H1 (cell line): ENCODE data around the gene MGARP. TPM values are rescaled to one million over a fixed set of nuclear protein-coding genes. Genes with fewer than 3 reads are reported as not detected.

Experiments
- CTCF ChIA-PET: fragments of 300-600 bp; sonication (Branson Sonifier 250); formaldehyde crosslinking; loops from one replicate; lab custom pipeline; 2021; ENCODE audit not compliant: partially characterized antibody; lab: Charles Lee
- POLR2A ChIA-PET: fragments of 300-600 bp; sonication (Branson Sonifier 250); formaldehyde crosslinking; loops from one replicate; lab custom pipeline; 2021; ENCODE audit warnings: inconsistent platforms; ENCODE audit not compliant: partially characterized antibody; lab: Charles Lee
- DNase-seq, 2 experiments: peaks; one replicate each; pipeline versions ENCODE4 v3.0.0 to v3.0.0-alpha.2; 2010 to 2022; ENCODE audit warnings: low spot score in 2 of 2, low read depth in 1 of 2, mixed read lengths in 1 of 2
- FAIRE-seq: peaks from 2 replicates; lab custom pipeline; 2011; peaks lifted over from hg19 to GRCh38; lab: Jason Lieb, UNC
- H2AFZ ChIP-seq: 2 replicates; pipeline ENCODE4 v1.8.1; 2012; ENCODE audit warnings: low read length, inconsistent platforms
- H2AK5ac ChIP-seq: 2 replicates; pipeline ENCODE4 v1.6.1; 2013; ENCODE audit warnings: low read depth, low read length
- H2BK120ac ChIP-seq: replicated peaks from 2 replicates; pipeline ENCODE3; 2013; ENCODE audit warnings: low read depth, low read length, inconsistent platforms
- H2BK12ac ChIP-seq: 2 replicates; pipeline ENCODE4 v1.6.1; 2013; ENCODE audit warnings: low read depth, low read length
- H2BK15ac ChIP-seq: 2 replicates; pipeline ENCODE4 v1.6.1; 2013; ENCODE audit warnings: low read length
- H2BK20ac ChIP-seq: 2 replicates; pipeline ENCODE4 v1.6.1; 2013; ENCODE audit warnings: low read length
- H2BK5ac ChIP-seq: 2 replicates; pipeline ENCODE4 v1.6.1; 2013; ENCODE audit warnings: low read depth, low read length
- H3K14ac ChIP-seq: 2 replicates; pipeline ENCODE4 v1.6.1; 2013; ENCODE audit warnings: inconsistent platforms; ENCODE audit not compliant: insufficient read length
- H3K18ac ChIP-seq: 2 replicates; pipeline ENCODE4 v1.6.1; 2013; ENCODE audit warnings: low read length; ENCODE audit errors: extremely low read depth
- H3K23ac ChIP-seq: 2 replicates; pipeline ENCODE4 v1.6.1; 2013; ENCODE audit warnings: inconsistent platforms; ENCODE audit not compliant: insufficient read length
- H3K23me2 ChIP-seq: 2 replicates; pipeline ENCODE4 v1.6.1; 2013; ENCODE audit warnings: low read depth, low read length
- H3K27ac ChIP-seq: 2 replicates; pipeline ENCODE4 v1.6.1; 2011; ENCODE audit warnings: low read depth, low read length, inconsistent platforms
- H3K27me3 ChIP-seq, 4 experiments: replicated peaks in 1 of 4; 1 replicate in 1 of 4; 2 replicates in 3 of 4; pipeline versions ENCODE4 v1.6.1 to v1.8.1; 2011 to 2013; ENCODE audit warnings: low read length in 3 of 4, mild to moderate bottlenecking in 3 of 4, inconsistent platforms in 2 of 4, mixed read lengths in 2 of 4, moderate library complexity in 1 of 4; ENCODE audit not compliant: control insufficient read depth in 3 of 4, insufficient read depth in 3 of 4; ENCODE audit errors: extremely low read depth in 1 of 4
- H3K36me3 ChIP-seq, 4 experiments: 2 replicates each; pipeline versions ENCODE4 v1.6.1 to v1.8.1; 2011 to 2013; ENCODE audit warnings: mild to moderate bottlenecking in 4 of 4, low read length in 3 of 4, moderate library complexity in 2 of 4, control low read depth in 1 of 4, inconsistent platforms in 1 of 4; ENCODE audit not compliant: insufficient read depth in 4 of 4, control insufficient read depth in 2 of 4
- H3K4ac ChIP-seq: replicated peaks from 2 replicates; pipeline ENCODE3; 2013; ENCODE audit warnings: low read length, low read depth, mixed read lengths, inconsistent platforms; ENCODE audit not compliant: insufficient read length
- H3K4me1 ChIP-seq, 4 experiments: replicated peaks in 1 of 4; 1 replicate in 1 of 4; 2 replicates in 3 of 4; pipeline versions ENCODE4 v1.6.1 to v1.8.1; 2011 to 2013; ENCODE audit warnings: low read length in 3 of 4, inconsistent platforms in 2 of 4, mixed read lengths in 1 of 4; ENCODE audit not compliant: insufficient read depth in 4 of 4, control insufficient read depth in 3 of 4
- H3K4me2 ChIP-seq, 2 experiments: 2 replicates each; pipeline versions ENCODE4 v1.6.1 to v1.8.1; 2011 to 2013; ENCODE audit warnings: low read depth in 2 of 2, low read length in 2 of 2, control low read depth in 1 of 2, inconsistent platforms in 1 of 2, mild to moderate bottlenecking in 1 of 2; ENCODE audit not compliant: insufficient read depth in 1 of 2
- H3K4me3 ChIP-seq, 4 experiments: fragments of 200-600, 300-600 bp in 1 of 4; sonication (generic), shearing (Covaris generic), sonication (Bioruptor Twin) in 1 of 4; 2 replicates each; pipeline versions ENCODE4 v1.5.1 to v1.8.1; 2011 to 2016; ENCODE audit warnings: low read length in 4 of 4, low read depth in 3 of 4, control low read depth in 2 of 4, inconsistent platforms in 2 of 4, mild to moderate bottlenecking in 2 of 4, mixed read lengths in 1 of 4, moderate library complexity in 1 of 4; ENCODE audit not compliant: insufficient read depth in 2 of 4; ENCODE audit errors: extremely low read depth in 1 of 4
- H3K56ac ChIP-seq: replicated peaks from 2 replicates; pipeline ENCODE3; 2013; ENCODE audit warnings: low read depth, mild to moderate bottlenecking, mixed read lengths, low read length, inconsistent platforms; ENCODE audit not compliant: insufficient read length
- H3K79me1 ChIP-seq: 2 replicates; pipeline ENCODE4 v1.6.1; 2013; ENCODE audit warnings: low read depth, low read length, control low read depth
- H3K79me2 ChIP-seq, 2 experiments: 2 replicates each; pipeline versions ENCODE4 v1.6.1 to v1.8.1; 2012 to 2013; ENCODE audit warnings: low read length in 2 of 2, mild to moderate bottlenecking in 2 of 2, inconsistent platforms in 1 of 2; ENCODE audit not compliant: insufficient read depth in 2 of 2, control insufficient read depth in 1 of 2
- H3K9ac ChIP-seq, 4 experiments: replicated peaks in 1 of 4; 1 replicate in 1 of 4; 2 replicates in 3 of 4; pipeline versions ENCODE4 v1.6.1 to v1.8.1; 2011 to 2013; ENCODE audit warnings: low read depth in 3 of 4, low read length in 3 of 4, control low read depth in 2 of 4, mild to moderate bottlenecking in 2 of 4, moderate library complexity in 2 of 4, inconsistent platforms in 1 of 4; ENCODE audit errors: extremely low read depth in 1 of 4
- H3K9me3 ChIP-seq, 2 experiments: 2 replicates each; pipeline versions ENCODE4 v1.6.1 to v1.8.1; 2012 to 2013; ENCODE audit warnings: mild to moderate bottlenecking in 2 of 2, moderate library complexity in 2 of 2, control low read depth in 1 of 2, inconsistent platforms in 1 of 2, low read depth in 1 of 2, low read length in 1 of 2, mixed read lengths in 1 of 2; ENCODE audit not compliant: insufficient read depth in 2 of 2
- H4K20me1 ChIP-seq, 2 experiments: replicated peaks in 1 of 2; 2 replicates each; pipeline versions ENCODE3 to v1.8.1; 2011 to 2013; ENCODE audit warnings: inconsistent platforms in 2 of 2, low read length in 2 of 2, mild to moderate bottlenecking in 1 of 2; ENCODE audit not compliant: insufficient read depth in 2 of 2, control insufficient read depth in 1 of 2
- H4K5ac ChIP-seq: 2 replicates; pipeline ENCODE4 v1.6.1; 2013; ENCODE audit warnings: low read length, low read depth, mixed read lengths, inconsistent platforms; ENCODE audit not compliant: insufficient read length
- H4K8ac ChIP-seq: 2 replicates; pipeline ENCODE4 v1.8.0; 2013; ENCODE audit warnings: mild to moderate bottlenecking, moderate library complexity, low read length, inconsistent platforms; ENCODE audit not compliant: insufficient read depth; ENCODE audit errors: extremely low read depth
- H4K91ac ChIP-seq: replicated peaks from 2 replicates; pipeline ENCODE3; 2013; ENCODE audit warnings: low read length, mixed read lengths, inconsistent platforms; ENCODE audit not compliant: insufficient read length
- ASH2L ChIP-seq: fragments of 200-600, 300-600 bp; sonication (generic); IDR thresholded peaks from one replicate; pipeline ENCODE4 v1.7.1; 2017; ENCODE audit warnings: low read length
- EZH2 ChIP-seq: fragments of 200-600 bp; sonication (generic); IDR thresholded peaks from 2 replicates; pipeline ENCODE4 v1.7.1; 2012; ENCODE audit warnings: low read depth, mild to moderate bottlenecking, moderate library complexity, low read length, inconsistent platforms; ENCODE audit not compliant: severe bottlenecking
- FOSL1 ChIP-seq: IDR thresholded peaks from 2 replicates; pipeline ENCODE4 v1.6.1; 2011; ENCODE audit warnings: mild to moderate bottlenecking, low read depth, low read length, moderate library complexity; ENCODE audit not compliant: insufficient read depth
- HDAC2 ChIP-seq, 2 experiments: fragments of 300-600 bp in 1 of 2; sonication (generic) in 1 of 2; IDR thresholded peaks; 2 replicates each; pipeline ENCODE4 v1.6.1; 2011 to 2012; ENCODE audit warnings: low read depth in 2 of 2, low read length in 2 of 2, mild to moderate bottlenecking in 2 of 2, moderate library complexity in 2 of 2, borderline replicate concordance in 1 of 2, inconsistent platforms in 1 of 2
- PHF8 ChIP-seq: fragments of 200-600 bp; sonication (generic); conservative IDR thresholded peaks from 2 replicates; pipeline ENCODE4 v1.7.1; 2012; ENCODE audit warnings: low read depth, mild to moderate bottlenecking, inconsistent platforms, low read length, moderate library complexity
- SUZ12 ChIP-seq: fragments of 200-600 bp; sonication (generic); IDR thresholded peaks from 2 replicates; pipeline ENCODE4 v1.6.1; 2012; ENCODE audit warnings: mild to moderate bottlenecking, inconsistent platforms, low read length, moderate library complexity, mixed read lengths
- WGBS, 2 experiments: shearing (Covaris generic) in 1 of 2; methylation state at CpG; one replicate each; pipeline versions ENCODE4 v1.1.6 to v1.1.7; 2013 to 2015; ENCODE audit warnings: low lambda C conversion rate in 2 of 2, mixed read lengths in 2 of 2, inconsistent platforms in 1 of 2, low coverage in 1 of 2, missing lambda C conversion rate in 1 of 2; ENCODE audit not compliant: insufficient replicate concordance in 2 of 2, insufficient coverage in 1 of 2, insufficient read length in 1 of 2; ENCODE audit errors: extremely low coverage in 1 of 2, missing lambda C conversion rate in 1 of 2; 5-methylcytosine and 5-hydroxymethylcytosine counted together
- long read RNA-seq, 2 experiments: library from RNA in 1 of 2; library from capped mRNA in 1 of 2; stranded (forward); transcript quantifications; one replicate each; pipeline ENCODE4 v2.0.0, GENCODE V29; 2021; ENCODE audit warnings: inconsistent platforms in 1 of 2
- polyA minus RNA-seq, 3 experiments: library from RNA; depleted of rRNA, polyadenylated mRNA; stranded (reverse); fragments of >200 nt; gene quantifications; 1 replicate in 2 of 3; 2 replicates in 1 of 3; pipeline ENCODE4 v1.2.3, GENCODE V29; 2011
- polyA plus RNA-seq, 7 experiments: library from polyadenylated mRNA; depleted of rRNA in 3 of 7; stranded (reverse) in 5 of 7; unstranded in 2 of 7; fragments of >200 nt in 5 of 7; fragments of 200-250 nt in 2 of 7; gene quantifications; 1 replicate in 5 of 7; 2 replicates in 1 of 7; 4 replicates in 1 of 7; pipeline versions ENCODE4 v1.2.1 to v1.2.3, GENCODE V29; 2011 to 2013; ENCODE audit warnings: missing spikeins in 2 of 7, mixed read lengths in 2 of 7
- total RNA-seq: library from RNA; stranded (reverse); fragmentation: NEBNext Ultra II Directional; extraction: Animal tissue kit (Norgen Biotek cat#: 25700); gene quantifications from 2 replicates; pipeline ENCODE4 v1.2.1, GENCODE V29; 2021
- TF ChIP-seq, protein P1 (sequence below): IDR thresholded peaks from 2 replicates; pipeline ENCODE4 v1.6.1; 2012; ENCODE audit warnings: inconsistent platforms

The MGARP gene
- 2.5 and 2.8 TPM in 2 replicates for total RNA-seq
- polyA plus RNA-seq (2011; rRNA removed) = 3.9 and 4.5 TPM in 2 replicates
- polyA plus RNA-seq (2011; cell fraction: cytosol; rRNA removed) = 8.4 TPM
- 2.1 TPM for polyA plus RNA-seq (2011; cell fraction: nucleus; rRNA removed)
- polyA plus RNA-seq (2012, experiment 1 of 2) = 4.5 to 6.4 TPM (median 4.9 TPM) in 4 replicates
- 1.5 TPM for polyA plus RNA-seq (2012, experiment 2 of 2)
- polyA plus RNA-seq (2013, experiment 1 of 2) = 2.3 TPM
- 2.6 TPM for polyA plus RNA-seq (2013, experiment 2 of 2)
- 1.7 TPM in 2 replicates for polyA minus RNA-seq (2011; rRNA and poly(A)+ RNA removed)
- 1.5 TPM for polyA minus RNA-seq (2011; cell fraction: cytosol; rRNA and poly(A)+ RNA removed)
- 1.2 TPM for polyA minus RNA-seq (2011; cell fraction: nucleus; rRNA and poly(A)+ RNA removed)
- long read RNA-seq, experiment 1, partial matches to known transcripts = 0 of 7 reads
- long read RNA-seq, experiment 1, other reads (novel, unspliced or antisense) = 3 of 7 reads
- long read RNA-seq, experiment 2, transcript MGARP-201 (4 exons, 1,339 nt) = major isoform, 9 of 11 reads
- long read RNA-seq, experiment 2, partial matches to known transcripts = 1 of 11 reads
- long read RNA-seq, experiment 2, other reads (novel, unspliced or antisense) = 1 of 11 reads

DNA sequence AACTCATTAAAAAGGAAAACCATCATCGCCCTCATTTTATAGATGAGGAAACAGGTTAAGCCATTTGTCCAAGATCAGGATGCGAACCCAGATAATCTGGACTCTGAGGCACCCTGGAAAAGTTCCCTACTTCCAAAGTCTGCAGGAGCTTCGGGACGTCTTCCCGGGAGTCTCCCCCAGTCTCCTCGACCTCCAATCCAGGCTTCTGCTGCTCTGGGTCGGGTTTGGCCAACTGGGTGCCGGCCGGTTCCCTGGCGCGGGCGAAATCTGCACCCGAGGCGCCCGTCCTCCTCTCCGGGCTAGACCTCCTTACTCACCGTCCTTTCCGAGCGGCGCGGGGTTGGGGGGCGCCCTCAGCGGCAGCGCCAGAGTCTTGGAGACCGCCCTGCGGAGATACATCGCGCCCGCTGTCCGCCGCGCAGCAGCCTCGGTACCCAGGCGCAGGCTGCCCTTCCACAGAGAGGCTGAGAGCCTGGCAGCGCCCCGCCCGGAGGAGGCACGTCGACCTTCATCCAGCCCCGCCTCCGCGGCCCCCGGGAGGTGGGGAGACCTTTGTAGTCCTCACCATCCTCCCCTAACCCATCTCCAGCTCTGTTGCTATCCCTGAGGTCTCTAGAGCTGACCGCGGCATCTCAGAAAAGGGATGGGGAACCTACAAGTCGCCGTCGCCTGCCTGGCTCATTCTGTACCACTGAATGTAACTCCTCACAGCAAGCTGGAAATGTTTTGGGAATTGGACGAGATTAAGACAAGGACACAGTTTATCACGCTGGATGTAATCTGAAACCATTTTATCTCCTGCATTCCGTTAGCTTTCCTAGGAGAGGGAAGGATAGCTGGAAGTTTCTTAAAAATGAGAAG is at the start of gene MGARP:
MGARP (minus strand) TSS at position 466 of the 861 bp plus-strand sequence; CDS start at position 399, 67 bp downstream.
- Histone ChIP-seq H3K4me2 (peak within 1 kb of the TSS; percentile 85 to 93), H4K8ac (peak within 1 kb of the TSS; percentile 72), H2BK20ac (no peak within 1 kb of the TSS), H3K4ac (no peak within 1 kb of the TSS), H2BK5ac (no peak within 1 kb of the TSS), H3K36me3 (no peaks in the 10 kb centered on the region), H2BK12ac (no peak within 1 kb of the TSS), H3K27ac (no peak within 1 kb of the TSS), H4K20me1 (no peaks in the 10 kb centered on the region), H4K5ac (no peak within 1 kb of the TSS), H3K4me3 (peak within 1 kb of the TSS; percentile 49 to 65 (median 54)), H3K18ac (no peak within 1 kb of the TSS), H3K14ac (no peak within 1 kb of the TSS), H3K56ac (no peak within 1 kb of the TSS), H3K79me1 (no peaks in the 10 kb centered on the region), H2BK15ac (no peak within 1 kb of the TSS), H2AK5ac (no peak within 1 kb of the TSS), H2AFZ (peak within 1 kb of the TSS; percentile 93), H3K79me2 (no peaks in the 10 kb centered on the region), H3K27me3 (peaks cover 5 to 35% (median 25%) of the 10 kb centered on the region in 4 experiments), H3K4me1 (peaks cover 2 to 5% (median 4%) of the 10 kb centered on the region in 4 experiments; a peak in 5 of 7 replicates), H3K9ac (0 out of 7 replicates have a peak within 1 kb of the TSS, but pooled peaks of 1 of the 4 experiments have one; percentile 19), H3K23me2 (peaks cover 9% of the 10 kb centered on the region), H4K91ac (no peak within 1 kb of the TSS), H3K23ac (no peak within 1 kb of the TSS), H2BK120ac (no peak within 1 kb of the TSS), H3K9me3 (no peaks in the 10 kb centered on the region)
- CTCF ChIA-PET = interaction anchor here (0.8 to 4.8 kb wide), 6 partner anchors 14 to 180 kb away, joined by 3 to 34 read pairs (median 7); partner anchors contain the start of gene NAA15
- DNase-seq = peak; percentile 50 to 88
- 3% methylated on average over 51 of the region's 51 CpGs; no CpG with 5 or more reads in 1 of the 2 experiments for WGBS, 2 experiments
- POLR2A ChIA-PET = interaction anchor here (1.3 to 1.7 kb wide), 3 partner anchors 21 to 102 kb away, joined by 3 read pairs; partner anchors contain the start of gene NAA15
- peak; percentile 63 for FAIRE-seq
- TF ChIP-seq EZH2 (peak; percentile 57), ASH2L (peak; percentile 93), HDAC2 (IDR thresholded peaks at IDR 0.05; ENCODE audit: borderline replicate concordance in 1 of 2, low read depth in 2 of 2, low read length in 2 of 2) (no peak), PHF8 (no peak), SUZ12 (peak; percentile 58; the same call in 1 of the 2 replicates), FOSL1 (no peak)
- TF ChIP-seq, protein P1, sequence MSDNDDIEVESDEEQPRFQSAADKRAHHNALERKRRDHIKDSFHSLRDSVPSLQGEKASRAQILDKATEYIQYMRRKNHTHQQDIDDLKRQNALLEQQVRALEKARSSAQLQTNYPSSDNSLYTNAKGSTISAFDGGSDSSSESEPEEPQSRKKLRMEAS = peak; percentile 10; the same call in 1 of the 2 replicates
